Spleen (tissue), 7 donors: ENCODE results near the gene ANO1.
A peak's percentile ranks its signal among the peaks of the same experiment; 100 is the strongest.

ENCODE experiments used
- POLR2A ChIP-seq, 3 donors: fragments of 450-650 bp; IDR thresholded peaks; one replicate each; pipeline ENCODE4 v1.5.1; 2017; ENCODE audit warnings: antibody characterized with exemption in 3 of 3, mild to moderate bottlenecking in 1 of 3
- TF ChIP-seq, protein P1 (sequence below), 11 experiments: fragments of 200-600 bp in 7 of 11; fragments of 450-650 bp in 4 of 11; sonication (generic) in 4 of 11; IDR thresholded peaks in 8 of 11; conservative IDR thresholded peaks in 3 of 11; 1 replicate in 7 of 11; 2 replicates in 4 of 11; pipeline versions ENCODE4 v1.4.0 to v1.8.0; 2016 to 2021; ENCODE audit warnings: antibody characterized with exemption in 11 of 11, inconsistent platforms in 4 of 11, mild to moderate bottlenecking in 1 of 11
- donor health status: DM: no; HTN: no; CAD: no; lungs with moderate emphysema.
- donor health status: DM: no; HTN: no; CAD: no.
- donor health status: DM: no; HTN: no; CAD: no.

DNA sequence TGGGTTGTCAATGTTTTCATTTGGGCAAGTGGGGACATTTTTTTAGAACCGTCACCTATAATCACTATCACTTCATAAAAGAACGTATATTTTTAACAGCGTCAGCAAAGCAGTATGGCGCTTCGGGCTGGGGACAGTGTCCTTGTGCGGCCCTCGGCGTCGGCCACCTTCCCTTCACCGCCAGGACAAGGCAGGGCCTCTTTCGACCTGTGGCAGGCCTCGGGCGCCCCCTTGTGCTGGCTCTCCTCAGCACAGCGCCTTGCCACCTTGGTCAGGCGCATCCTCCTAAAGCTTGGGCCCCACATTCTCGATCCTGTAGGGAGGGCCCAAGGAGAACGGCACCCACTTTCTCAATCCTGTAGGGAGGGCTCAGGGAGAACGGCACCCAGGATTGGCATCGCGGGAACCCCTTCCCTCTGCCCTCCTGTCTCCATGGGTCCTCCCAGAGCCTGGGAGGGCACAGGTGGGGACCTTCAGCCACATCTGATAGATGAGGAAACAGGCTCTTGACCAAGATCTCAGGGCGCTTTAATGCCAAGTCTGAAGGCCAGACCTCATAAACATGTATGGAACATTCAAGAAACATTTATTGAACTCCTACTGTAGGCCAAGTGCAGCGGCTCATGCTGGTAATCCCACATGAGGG lies 113.5 kb downstream of the ANO1 start:
- no peak for TF ChIP-seq POLR2A (IDR thresholded peaks at IDR 0.05)
- TF ChIP-seq, protein P1, sequence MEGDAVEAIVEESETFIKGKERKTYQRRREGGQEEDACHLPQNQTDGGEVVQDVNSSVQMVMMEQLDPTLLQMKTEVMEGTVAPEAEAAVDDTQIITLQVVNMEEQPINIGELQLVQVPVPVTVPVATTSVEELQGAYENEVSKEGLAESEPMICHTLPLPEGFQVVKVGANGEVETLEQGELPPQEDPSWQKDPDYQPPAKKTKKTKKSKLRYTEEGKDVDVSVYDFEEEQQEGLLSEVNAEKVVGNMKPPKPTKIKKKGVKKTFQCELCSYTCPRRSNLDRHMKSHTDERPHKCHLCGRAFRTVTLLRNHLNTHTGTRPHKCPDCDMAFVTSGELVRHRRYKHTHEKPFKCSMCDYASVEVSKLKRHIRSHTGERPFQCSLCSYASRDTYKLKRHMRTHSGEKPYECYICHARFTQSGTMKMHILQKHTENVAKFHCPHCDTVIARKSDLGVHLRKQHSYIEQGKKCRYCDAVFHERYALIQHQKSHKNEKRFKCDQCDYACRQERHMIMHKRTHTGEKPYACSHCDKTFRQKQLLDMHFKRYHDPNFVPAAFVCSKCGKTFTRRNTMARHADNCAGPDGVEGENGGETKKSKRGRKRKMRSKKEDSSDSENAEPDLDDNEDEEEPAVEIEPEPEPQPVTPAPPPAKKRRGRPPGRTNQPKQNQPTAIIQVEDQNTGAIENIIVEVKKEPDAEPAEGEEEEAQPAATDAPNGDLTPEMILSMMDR (IDR thresholded peaks at IDR 0.05 in 8 of 11, conservative IDR thresholded peaks at IDR 0.05 in 3 of 11): peak; percentile 47 to 90 (median 77)
